ENCODE results near the gene SNTB2.
A peak's percentile ranks its signal among the peaks of the same experiment; 100 is the strongest.

Gene SNTB2

GRCh38 chr16:69187446-69188235, 677 bp downstream of the SNTB2 start:
- DNase-seq (ENCODE audit: insufficient read length) (peak; percentile 45), FAIRE-seq (no peak)
- no peak; the same call in 1 of the 2 replicates for TF ChIP-seq POLR2A (IDR thresholded peaks at IDR 0.05; ENCODE audit: low read depth, low read length)
- no peak for TF ChIP-seq TAF1 (IDR thresholded peaks at IDR 0.05; ENCODE audit: borderline replicate concordance, low read depth, low read length)
- no peak for TF ChIP-seq POLR2AphosphoS5 (IDR thresholded peaks at IDR 0.05; ENCODE audit: low read depth, low read length)

DNA sequence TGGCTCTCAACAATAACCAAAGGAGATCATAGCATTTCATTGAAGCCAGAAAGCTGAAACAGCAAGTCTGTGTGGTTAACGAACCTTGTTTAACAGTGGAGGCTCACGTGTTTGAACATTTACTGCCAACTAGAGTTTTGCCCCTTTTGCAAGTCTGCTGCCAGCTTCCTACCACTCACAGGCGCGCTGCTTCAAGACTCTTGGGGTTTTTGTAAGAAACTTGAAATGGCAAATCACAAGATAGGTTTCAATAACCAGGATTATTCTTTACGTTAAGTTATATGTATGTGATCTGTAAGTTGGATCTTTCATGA, 1.2 kb downstream of the SNTB2 start:
- FAIRE-seq (no peak), DNase-seq (ENCODE audit: insufficient read length) (no peak)
- no peak for TF ChIP-seq TAF1 (IDR thresholded peaks at IDR 0.05; ENCODE audit: borderline replicate concordance, low read depth, low read length)
- TF ChIP-seq POLR2A (IDR thresholded peaks at IDR 0.05; ENCODE audit: low read depth, low read length): no peak
- TF ChIP-seq POLR2AphosphoS5 (IDR thresholded peaks at IDR 0.05; ENCODE audit: low read depth, low read length): no peak

DNA sequence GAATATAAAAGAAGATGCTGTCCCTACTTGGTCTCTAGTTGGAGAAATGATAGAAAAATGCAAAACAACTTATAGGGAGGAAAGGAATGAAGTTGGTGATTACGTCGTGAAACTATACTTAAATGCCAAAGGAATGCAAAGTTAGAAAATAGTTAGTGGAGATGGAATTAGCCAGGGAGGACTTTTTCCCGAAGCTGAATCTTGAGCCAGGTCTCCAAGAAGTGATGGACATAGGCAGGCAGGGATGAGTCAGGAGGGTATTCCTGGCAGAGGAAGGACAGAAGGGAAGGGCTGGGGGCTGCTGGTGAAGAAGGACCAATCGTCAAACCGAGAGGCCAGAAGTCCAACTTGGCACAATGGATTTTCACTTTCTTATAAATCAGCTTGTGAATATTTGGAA, 1.8 kb downstream of the SNTB2 start:
- DNase-seq (ENCODE audit: insufficient read length) (no peak), FAIRE-seq (no peak)
- TF ChIP-seq TAF1 (IDR thresholded peaks at IDR 0.05; ENCODE audit: borderline replicate concordance, low read depth, low read length) (no peak), POLR2AphosphoS5 (IDR thresholded peaks at IDR 0.05; ENCODE audit: low read depth, low read length) (no peak), POLR2A (IDR thresholded peaks at IDR 0.05; ENCODE audit: low read depth, low read length) (no peak)

GRCh38 chr16:69190046-69190588, 3.2 kb downstream of the SNTB2 start:
- no peak for TF ChIP-seq TAF1 (IDR thresholded peaks at IDR 0.05; ENCODE audit: borderline replicate concordance, low read depth, low read length)
- TF ChIP-seq POLR2A (IDR thresholded peaks at IDR 0.05; ENCODE audit: low read depth, low read length): no peak
- no peak for TF ChIP-seq POLR2AphosphoS5 (IDR thresholded peaks at IDR 0.05; ENCODE audit: low read depth, low read length)
- FAIRE-seq (no peak), DNase-seq (ENCODE audit: insufficient read length) (no peak)

DNA sequence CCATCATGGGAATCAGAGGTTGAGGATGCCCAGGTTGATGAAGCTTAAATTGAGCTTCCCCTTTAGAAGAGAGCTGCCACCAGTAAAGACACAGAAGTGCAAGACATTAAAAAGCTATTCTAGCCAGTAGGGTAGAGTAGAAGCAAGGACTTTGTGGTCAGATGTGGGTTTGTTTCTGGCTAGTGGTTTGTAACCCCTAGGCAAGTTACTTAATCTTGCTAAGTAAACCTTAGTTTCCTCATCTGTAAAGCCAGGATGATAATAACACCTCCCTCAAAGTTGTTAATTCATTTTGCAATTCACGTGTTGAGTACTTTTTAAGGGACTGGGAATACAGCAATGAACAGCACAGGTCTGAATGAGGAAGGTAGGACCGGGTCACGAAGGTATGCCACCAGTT, 3.6 kb downstream of the SNTB2 start:
- TF ChIP-seq POLR2AphosphoS5 (IDR thresholded peaks at IDR 0.05; ENCODE audit: low read depth, low read length) (no peak), TAF1 (IDR thresholded peaks at IDR 0.05; ENCODE audit: borderline replicate concordance, low read depth, low read length) (no peak), POLR2A (IDR thresholded peaks at IDR 0.05; ENCODE audit: low read depth, low read length) (no peak)
- FAIRE-seq (no peak), DNase-seq (ENCODE audit: insufficient read length) (no peak)

DNA sequence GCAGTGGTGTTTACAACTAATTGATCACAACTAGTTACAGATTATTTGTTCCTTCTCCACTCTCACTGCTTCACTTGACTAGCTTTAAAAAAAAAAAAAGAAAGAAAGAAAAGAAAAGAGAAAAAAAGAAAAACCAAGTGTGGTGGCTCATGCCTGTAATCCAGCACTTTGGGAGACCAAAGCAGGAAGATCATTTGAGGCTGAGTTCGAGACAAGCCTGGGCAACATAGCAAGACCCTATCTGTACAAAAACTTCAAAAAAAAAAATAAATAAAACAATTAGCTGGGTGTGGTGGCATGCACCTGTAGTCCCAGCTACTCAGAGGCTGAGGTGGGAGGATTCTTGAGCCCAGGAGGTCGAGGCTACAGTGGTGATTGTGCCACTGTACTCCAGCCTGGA, 4.2 kb downstream of the SNTB2 start:
- FAIRE-seq: no peak
- DNase-seq (ENCODE audit: insufficient read length): no peak
- TF ChIP-seq POLR2AphosphoS5 (IDR thresholded peaks at IDR 0.05; ENCODE audit: low read depth, low read length) (no peak), POLR2A (IDR thresholded peaks at IDR 0.05; ENCODE audit: low read depth, low read length) (no peak), TAF1 (IDR thresholded peaks at IDR 0.05; ENCODE audit: borderline replicate concordance, low read depth, low read length) (no peak)

DNA sequence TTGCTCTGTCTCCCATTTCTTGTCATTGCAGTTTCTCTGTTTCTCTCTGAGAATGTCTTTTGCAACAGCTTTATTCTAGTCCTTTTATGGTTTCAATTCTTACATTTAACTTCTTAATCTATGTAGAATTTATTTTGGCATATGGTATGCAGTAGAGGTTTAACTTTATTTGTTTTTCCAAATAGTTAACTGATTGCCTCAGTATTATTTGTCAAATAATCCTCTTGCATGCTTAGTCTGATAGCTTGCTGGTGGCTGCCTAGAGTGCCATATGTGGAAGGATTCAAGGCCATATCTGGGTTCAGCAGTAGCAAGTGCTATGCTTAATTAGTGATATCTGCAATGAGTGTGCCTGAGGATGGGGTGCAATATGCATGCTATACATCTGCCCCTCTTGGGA, 6.9 kb downstream of the SNTB2 start:
- FAIRE-seq (no peak), DNase-seq (ENCODE audit: insufficient read length) (no peak)
- no peak for TF ChIP-seq TAF1 (IDR thresholded peaks at IDR 0.05; ENCODE audit: borderline replicate concordance, low read depth, low read length)
- no peak for TF ChIP-seq POLR2A (IDR thresholded peaks at IDR 0.05; ENCODE audit: low read depth, low read length)
- TF ChIP-seq POLR2AphosphoS5 (IDR thresholded peaks at IDR 0.05; ENCODE audit: low read depth, low read length): no peak

GRCh38 chr16:69194488-69194887, 7.5 kb downstream of the SNTB2 start:
- no peak for FAIRE-seq
- DNase-seq (ENCODE audit: insufficient read length): no peak

DNA sequence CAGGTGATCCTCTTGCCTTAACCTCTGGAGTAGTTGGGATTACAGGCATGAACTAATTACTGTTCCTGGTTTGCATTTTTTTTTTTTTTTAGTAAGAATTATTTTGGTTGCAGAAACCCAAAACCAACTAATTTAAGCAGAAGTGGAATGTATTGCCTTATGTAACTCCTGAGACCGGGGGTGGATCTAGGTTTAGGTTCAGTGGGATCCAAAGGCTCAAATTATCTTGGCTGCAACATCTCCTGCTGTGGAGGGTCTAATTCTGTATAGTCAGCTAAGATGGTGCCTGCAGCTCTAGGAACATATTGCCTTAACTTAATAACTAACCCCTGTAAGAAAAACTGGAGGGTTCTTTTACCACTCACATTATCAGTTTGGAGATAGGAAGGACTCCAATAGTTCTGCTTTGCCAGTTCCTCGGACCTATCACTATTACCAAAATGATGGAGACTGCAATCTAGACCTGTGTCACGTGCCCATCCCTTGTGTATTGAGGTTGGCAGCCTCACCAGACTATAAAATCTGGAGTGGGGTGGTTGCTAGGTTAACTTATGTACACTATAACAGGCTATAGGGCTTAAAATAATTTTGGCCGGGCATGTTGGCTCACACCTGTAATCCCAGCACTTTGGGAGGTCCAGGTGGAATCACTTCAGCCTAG, 8.5 kb downstream of the SNTB2 start:
- no peak for TF ChIP-seq POLR2AphosphoS5 (IDR thresholded peaks at IDR 0.05; ENCODE audit: low read depth, low read length)
- no peak for TF ChIP-seq TAF1 (IDR thresholded peaks at IDR 0.05; ENCODE audit: borderline replicate concordance, low read depth, low read length)
- TF ChIP-seq POLR2A (IDR thresholded peaks at IDR 0.05; ENCODE audit: low read depth, low read length): no peak
- FAIRE-seq (no peak), DNase-seq (ENCODE audit: insufficient read length) (no peak)

More at GRCh38 chr16:69194488-69194887, 7.5 kb downstream of the SNTB2 start:
- TF ChIP-seq POLR2A (IDR thresholded peaks at IDR 0.05; ENCODE audit: low read depth, low read length) (no peak), TAF1 (IDR thresholded peaks at IDR 0.05; ENCODE audit: borderline replicate concordance, low read depth, low read length) (no peak), POLR2AphosphoS5 (IDR thresholded peaks at IDR 0.05; ENCODE audit: low read depth, low read length) (no peak)

DNA sequence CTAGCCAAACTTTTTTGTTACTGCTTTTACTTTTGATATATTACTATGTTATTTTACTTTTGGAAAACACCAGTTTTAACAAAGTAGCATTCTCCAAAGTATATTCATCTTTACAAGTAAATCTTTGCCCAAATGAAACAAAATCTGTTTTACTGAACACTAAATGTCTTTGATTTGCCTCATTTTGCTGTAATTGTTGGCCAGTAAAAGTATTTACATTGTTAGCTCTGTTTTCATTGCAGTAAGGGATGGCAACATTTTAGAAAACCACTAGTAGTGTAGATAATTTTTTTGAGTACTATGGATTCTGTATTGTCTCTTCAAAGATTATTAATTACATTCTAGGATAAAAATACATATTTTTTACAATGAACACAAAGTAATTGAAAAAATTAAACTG, 10.6 kb downstream of the SNTB2 start:
- FAIRE-seq (no peak), DNase-seq (ENCODE audit: insufficient read length) (no peak)
- no peak for TF ChIP-seq POLR2AphosphoS5 (IDR thresholded peaks at IDR 0.05; ENCODE audit: low read depth, low read length)
- no peak for TF ChIP-seq TAF1 (IDR thresholded peaks at IDR 0.05; ENCODE audit: borderline replicate concordance, low read depth, low read length)
- TF ChIP-seq POLR2A (IDR thresholded peaks at IDR 0.05; ENCODE audit: low read depth, low read length): no peak

GRCh38 chr16:69199382-69199781, 12.4 kb downstream of the SNTB2 start:
- FAIRE-seq (no peak), DNase-seq (ENCODE audit: insufficient read length) (no peak)
- no peak for TF ChIP-seq POLR2AphosphoS5 (IDR thresholded peaks at IDR 0.05; ENCODE audit: low read depth, low read length)
- no peak for TF ChIP-seq TAF1 (IDR thresholded peaks at IDR 0.05; ENCODE audit: borderline replicate concordance, low read depth, low read length)
- no peak for TF ChIP-seq POLR2A (IDR thresholded peaks at IDR 0.05; ENCODE audit: low read depth, low read length)

DNA sequence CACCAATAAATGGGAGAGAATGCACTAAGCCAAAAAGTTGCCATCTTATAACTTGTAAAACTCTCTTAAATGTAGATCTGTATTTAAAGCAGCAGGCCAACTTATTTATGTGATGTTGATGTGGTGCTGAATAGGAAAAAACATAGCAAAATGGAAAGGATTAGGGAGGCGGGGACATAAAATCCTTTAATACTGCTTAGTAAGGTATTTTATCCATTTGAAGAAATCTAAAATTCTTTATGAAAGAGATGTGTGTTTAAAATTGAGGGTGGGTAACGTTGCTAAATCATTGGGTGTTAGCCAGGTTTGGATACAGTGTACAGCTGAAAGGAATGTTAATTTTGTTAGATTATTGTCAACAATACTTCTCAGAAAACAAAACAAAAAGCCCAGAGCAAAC, 14.3 kb downstream of the SNTB2 start:
- no peak for DNase-seq (ENCODE audit: insufficient read length)
- TF ChIP-seq POLR2AphosphoS5 (IDR thresholded peaks at IDR 0.05; ENCODE audit: low read depth, low read length) (no peak), TAF1 (IDR thresholded peaks at IDR 0.05; ENCODE audit: borderline replicate concordance, low read depth, low read length) (no peak), POLR2A (IDR thresholded peaks at IDR 0.05; ENCODE audit: low read depth, low read length) (no peak)
- FAIRE-seq: no peak

All from GM12892 (cell line).